Tibial nerve (tissue), 4 donors: ENCODE data around the gene HIPK2.

ENCODE experiments used
- CTCF ChIP-seq, 5 experiments: fragments of 200-600 bp in 3 of 5; fragments of 450-650 bp in 2 of 5; sonication (generic) in 3 of 5; IDR thresholded peaks; one replicate each; pipeline ENCODE4 v1.5.1; 2016 to 2019; ENCODE audit warnings: antibody characterized with exemption in 5 of 5, mild to moderate bottlenecking in 3 of 5, moderate library complexity in 2 of 5
- EP300 ChIP-seq, 2 donors: sonication (generic); formaldehyde crosslinking; IDR thresholded peaks; one replicate each; pipeline ENCODE4 v1.6.1; 2017; ENCODE audit warnings: antibody characterized with exemption in 2 of 2, mild to moderate bottlenecking in 1 of 2

DNA sequence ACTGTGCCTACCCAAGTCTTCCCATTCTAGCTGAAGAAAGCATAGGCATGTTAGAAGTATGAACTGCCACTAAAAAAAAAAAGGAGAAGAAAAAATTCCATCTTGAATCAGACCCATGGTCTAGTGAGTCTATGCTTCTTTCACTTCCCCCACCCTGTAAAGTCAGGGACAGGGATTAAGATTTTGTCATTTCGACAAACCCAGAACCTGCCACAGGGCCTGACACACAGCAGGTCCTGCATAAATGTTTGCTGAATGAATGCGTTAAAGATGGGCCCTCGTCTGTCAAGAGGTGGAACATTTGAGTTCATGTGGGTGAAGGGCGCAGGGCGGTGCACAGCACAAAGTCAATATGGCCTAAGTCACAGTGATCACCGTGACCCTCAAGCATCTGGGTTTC, 4.9 kb downstream of the HIPK2 start:
- no peak for TF ChIP-seq EP300 (IDR thresholded peaks at IDR 0.05)
- TF ChIP-seq CTCF (IDR thresholded peaks at IDR 0.05): no peak
